ENCODE data around the gene SYNC. TPM values are rescaled to one million over a fixed set of nuclear protein-coding genes. Genes with fewer than 3 reads are reported as not detected.
"Not testable (repeated sequence)": the region's sequence is repeated elsewhere in the genome, so short reads cannot be mapped to it uniquely, and the experiment has no call there.

Gene SYNC
- total RNA-seq, 4 donors from 2014 or later, result 24.9 to 95.5 (median 43.8) TPM

GRCh38 chr1:32703479-32704291 lies 1.1 kb upstream of the SYNC start:
- intact Hi-C loops (cut with DNase I; ENCODE audit: low total_unique reads), result no loop called here
- 6 to 51% methylated on average over 3 to 18 of the region's 18 CpGs for WGBS, 2 donors (ENCODE audit: low coverage in 1 of 2)
- TF ChIP-seq POLR2AphosphoS5 (IDR thresholded peaks at IDR 0.05), result peak in 1 of 3 donors; percentile 21
- TF ChIP-seq CTCF (IDR thresholded peaks at IDR 0.05), result no peak
- H3K4me1 ChIP-seq, result peaks cover 23 to 36% (median 27%) of the 10 kb centered on the region in 4 donors
- H3K36me3 ChIP-seq, result no peaks in the 10 kb centered on the region
- in situ Hi-C loops (cut with MboI; ENCODE audit: low pct_ligation_motif_present in 1 of 4, low pct_unique_long_range_greater_than_20kb in 1 of 4, low sequenced_read_pairs in 3 of 4), result loop anchor here in 1 of 4 donors (10.0 kb wide), 1 partner anchor 161 kb away; no protein-coding TSS in a partner anchor
- H3K9me3 ChIP-seq, result no peaks in the 10 kb centered on the region
- H3K27me3 ChIP-seq, result no peaks in the 10 kb centered on the region
- DNase-seq, result no peak
- H3K4me3 ChIP-seq, result peak overlapping the region in 3 of 4 donors; percentile 61 to 71 (median 62)
- peak overlapping the region; percentile 87 to 92 (median 90) for H3K27ac ChIP-seq

GRCh38 chr1:32701951-32702598 lies 495 bp downstream of the SYNC start:
- intact Hi-C loops (cut with DNase I; ENCODE audit: low total_unique reads) (no loop called here), in situ Hi-C loops (cut with MboI; ENCODE audit: low pct_ligation_motif_present in 1 of 4, low pct_unique_long_range_greater_than_20kb in 1 of 4, low sequenced_read_pairs in 3 of 4) (loop anchor here in 1 of 4 donors (10.0 kb wide), 1 partner anchor 163 kb away; no protein-coding TSS in a partner anchor)
- no peak for DNase-seq
- Histone ChIP-seq H3K27ac (peak overlapping the region; percentile 87 to 92 (median 90)), H3K36me3 (no peaks in the 10 kb centered on the region), H3K4me3 (peak overlapping the region; percentile 61 to 71 (median 66)), H3K4me1 (peaks cover 23 to 36% (median 27%) of the 10 kb centered on the region in 4 donors), H3K9me3 (no peaks in the 10 kb centered on the region), H3K27me3 (no peaks in the 10 kb centered on the region)
- TF ChIP-seq POLR2AphosphoS5 (IDR thresholded peaks at IDR 0.05), result peak in 1 of 3 donors; percentile 10
- TF ChIP-seq EP300 (IDR thresholded peaks at IDR 0.05; ENCODE audit: low read depth), result no peak
- 13% methylated on average over 21 of the region's 27 CpGs; no CpG with 5 or more reads in 1 of the 2 donors for WGBS, 2 donors (ENCODE audit: low coverage in 1 of 2)

- peak; percentile 62 for DNase-seq
These were observed 1.1 kb downstream of the SYNC start for GRCh38 chr1:32701421-32701911.

GRCh38 chr1:32696996-32697395 lies 5.6 kb downstream of the SYNC start:
- H3K27ac ChIP-seq; H3K9me3 ChIP-seq; intact Hi-C loops (cut with DNase I; ENCODE audit: low total_unique reads); H3K36me3 ChIP-seq; in situ Hi-C loops (cut with MboI; ENCODE audit: low pct_ligation_motif_present in 1 of 4, low pct_unique_long_range_greater_than_20kb in 1 of 4, low sequenced_read_pairs in 3 of 4); H3K27me3 ChIP-seq; H3K4me3 ChIP-seq; DNase-seq: not testable (repeated sequence)
- H3K4me1 ChIP-seq, result peaks cover 11 to 37% (median 26%) of the 10 kb centered on the region in 4 donors
- WGBS, 2 donors (ENCODE audit: low coverage in 1 of 2), result 93 to 100% methylated on average over 2 to 8 of the region's 8 CpGs

More at GRCh38 chr1:32701421-32701911, 1.1 kb downstream of the SYNC start:
- Histone ChIP-seq H3K27ac (peak overlapping the region; percentile 87 to 92 (median 90)), H3K4me1 (peaks cover 23 to 36% (median 27%) of the 10 kb centered on the region in 4 donors), H3K36me3 (no peaks in the 10 kb centered on the region), H3K27me3 (no peaks in the 10 kb centered on the region), H3K4me3 (peak overlapping the region in 3 of 4 donors; percentile 61 to 71 (median 62)), H3K9me3 (no peaks in the 10 kb centered on the region)
- TF ChIP-seq POLR2A (IDR thresholded peaks at IDR 0.05), result peak; percentile 69
- TF ChIP-seq CTCF (IDR thresholded peaks at IDR 0.05), result no peak
- TF ChIP-seq POLR2AphosphoS5 (IDR thresholded peaks at IDR 0.05), result peak in 2 of 3 donors; percentile 22 to 44
- no peak for TF ChIP-seq EP300 (IDR thresholded peaks at IDR 0.05; ENCODE audit: low read depth)
- 23% methylated on average over 6 of the region's 6 CpGs; no CpG with 5 or more reads in 1 of the 2 donors for WGBS, 2 donors (ENCODE audit: low coverage in 1 of 2)
- in situ Hi-C loops (cut with MboI; ENCODE audit: low pct_ligation_motif_present in 1 of 4, low pct_unique_long_range_greater_than_20kb in 1 of 4, low sequenced_read_pairs in 3 of 4) (loop anchor here in 1 of 4 donors (10.0 kb wide), 1 partner anchor 163 kb away; no protein-coding TSS in a partner anchor), intact Hi-C loops (cut with DNase I; ENCODE audit: low total_unique reads) (no loop called here)

- Histone ChIP-seq H3K27ac (peak overlapping the region in 2 of 4 donors; percentile 47 to 57), H3K9me3 (no peaks in the 10 kb centered on the region), H3K36me3 (no peaks in the 10 kb centered on the region), H3K4me1 (peaks cover 2 to 27% (median 16%) of the 10 kb centered on the region in 4 donors), H3K27me3 (no peaks in the 10 kb centered on the region), H3K4me3 (no peak overlapping the region)
- WGBS, 2 donors (ENCODE audit: low coverage in 1 of 2), result 91 to 100% methylated on average over 1 to 9 of the region's 9 CpGs
- TF ChIP-seq CTCF (IDR thresholded peaks at IDR 0.05) (no peak), POLR2AphosphoS5 (IDR thresholded peaks at IDR 0.05) (no peak), POLR2A (IDR thresholded peaks at IDR 0.05) (no peak), EP300 (IDR thresholded peaks at IDR 0.05; ENCODE audit: low read depth) (no peak)
- in situ Hi-C loops (cut with MboI; ENCODE audit: low pct_ligation_motif_present in 1 of 4, low pct_unique_long_range_greater_than_20kb in 1 of 4, low sequenced_read_pairs in 3 of 4), result no loop called here
- intact Hi-C loops (cut with DNase I; ENCODE audit: low total_unique reads), result no loop called here
- DNase-seq, result no peak
These were observed 6.5 kb downstream of the SYNC start for GRCh38 chr1:32696041-32696440.

Measured in transverse colon (tissue), 4 donors.